GM12872 (cell line): ENCODE measurements around the gene UBE2Q2.

Experiments
- TF ChIP-seq, protein P1 (sequence below): IDR thresholded peaks from 3 replicates; pipeline ENCODE4 v1.5.1; 2011; ENCODE audit warnings: low read depth, mild to moderate bottlenecking, low read length, moderate library complexity; ENCODE audit not compliant: insufficient read depth

The UBE2Q2 gene

DNA sequence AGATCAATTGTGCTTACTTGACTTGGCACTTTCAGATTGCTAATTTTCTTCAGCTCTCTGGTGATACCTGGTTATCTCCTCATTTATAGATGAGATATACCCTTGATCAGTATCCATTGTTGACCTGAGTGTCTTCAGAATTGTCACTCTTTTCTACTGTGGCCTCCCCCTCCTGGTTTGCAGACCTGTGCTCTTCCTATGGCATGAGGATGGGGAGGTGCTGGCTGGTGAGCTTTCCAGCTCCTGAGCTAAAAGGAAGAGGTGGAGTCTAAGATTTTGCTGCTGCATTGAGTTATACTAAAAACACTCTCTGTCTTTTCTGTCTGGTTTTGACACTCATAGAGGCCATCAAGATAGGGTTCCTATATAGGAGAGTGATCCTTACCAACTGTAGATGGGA lies 23.7 kb downstream of the UBE2Q2 start:
- TF ChIP-seq, protein P1, sequence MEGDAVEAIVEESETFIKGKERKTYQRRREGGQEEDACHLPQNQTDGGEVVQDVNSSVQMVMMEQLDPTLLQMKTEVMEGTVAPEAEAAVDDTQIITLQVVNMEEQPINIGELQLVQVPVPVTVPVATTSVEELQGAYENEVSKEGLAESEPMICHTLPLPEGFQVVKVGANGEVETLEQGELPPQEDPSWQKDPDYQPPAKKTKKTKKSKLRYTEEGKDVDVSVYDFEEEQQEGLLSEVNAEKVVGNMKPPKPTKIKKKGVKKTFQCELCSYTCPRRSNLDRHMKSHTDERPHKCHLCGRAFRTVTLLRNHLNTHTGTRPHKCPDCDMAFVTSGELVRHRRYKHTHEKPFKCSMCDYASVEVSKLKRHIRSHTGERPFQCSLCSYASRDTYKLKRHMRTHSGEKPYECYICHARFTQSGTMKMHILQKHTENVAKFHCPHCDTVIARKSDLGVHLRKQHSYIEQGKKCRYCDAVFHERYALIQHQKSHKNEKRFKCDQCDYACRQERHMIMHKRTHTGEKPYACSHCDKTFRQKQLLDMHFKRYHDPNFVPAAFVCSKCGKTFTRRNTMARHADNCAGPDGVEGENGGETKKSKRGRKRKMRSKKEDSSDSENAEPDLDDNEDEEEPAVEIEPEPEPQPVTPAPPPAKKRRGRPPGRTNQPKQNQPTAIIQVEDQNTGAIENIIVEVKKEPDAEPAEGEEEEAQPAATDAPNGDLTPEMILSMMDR: no peak

DNA sequence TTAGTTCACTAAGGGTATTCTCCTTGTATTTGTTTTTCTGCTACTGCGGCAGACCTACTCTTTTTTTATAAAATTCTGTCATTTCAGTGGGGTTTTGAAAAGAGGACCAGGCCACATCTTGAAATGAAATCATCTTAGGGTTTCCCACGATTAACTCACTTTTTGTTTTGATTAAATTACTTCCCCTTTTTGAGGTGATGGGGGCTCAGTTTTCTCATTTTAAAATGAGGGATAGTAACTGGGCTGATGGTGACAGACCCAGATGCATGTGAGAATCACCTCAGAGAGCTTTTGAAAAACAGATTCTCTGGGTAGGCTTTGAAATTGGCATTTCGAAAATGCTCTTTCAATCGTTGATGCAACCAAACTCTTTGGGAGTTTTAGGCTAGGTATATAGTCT lies 24.2 kb downstream of the UBE2Q2 start:
- TF ChIP-seq, protein P1: no peak

DNA sequence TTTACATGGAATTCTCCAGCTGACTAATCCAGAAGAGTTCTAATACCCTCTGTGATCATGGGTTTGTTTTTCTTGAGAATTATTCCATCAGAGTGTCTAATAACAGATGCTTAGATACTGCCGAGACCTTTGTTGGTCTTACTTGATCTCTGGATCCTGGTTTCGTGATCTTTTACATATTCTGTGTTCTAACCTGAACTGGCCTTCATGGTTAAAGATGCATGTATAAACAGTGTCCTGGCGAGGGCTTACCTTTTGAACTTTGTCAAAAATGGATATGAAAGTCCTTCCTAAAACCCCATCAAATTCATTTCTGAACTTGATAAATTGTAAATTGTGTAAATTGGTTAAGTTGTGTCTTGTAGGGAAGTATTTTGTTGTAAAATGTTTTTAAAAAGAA lies 24.8 kb downstream of the UBE2Q2 start:
- TF ChIP-seq, protein P1: no peak

DNA sequence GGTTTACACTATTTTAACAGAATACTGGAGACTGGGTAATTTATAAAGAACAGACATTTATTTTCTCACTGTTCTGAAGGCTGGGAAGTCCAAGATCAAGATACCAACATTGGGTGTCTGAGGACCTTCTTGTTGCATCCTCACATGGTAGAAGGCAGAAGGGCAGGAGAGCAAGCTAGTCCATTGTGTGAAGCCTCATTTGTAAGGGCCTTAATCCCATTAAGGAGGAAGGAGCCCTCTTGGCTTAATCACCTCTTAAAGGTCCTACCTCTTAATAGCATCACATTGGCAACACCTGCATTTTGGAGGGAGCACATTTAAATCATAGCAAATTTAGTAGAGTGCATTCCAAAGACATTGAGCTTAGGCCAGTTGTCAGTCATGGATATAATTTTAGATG lies 26.2 kb downstream of the UBE2Q2 start:
- TF ChIP-seq, protein P1: no peak

DNA sequence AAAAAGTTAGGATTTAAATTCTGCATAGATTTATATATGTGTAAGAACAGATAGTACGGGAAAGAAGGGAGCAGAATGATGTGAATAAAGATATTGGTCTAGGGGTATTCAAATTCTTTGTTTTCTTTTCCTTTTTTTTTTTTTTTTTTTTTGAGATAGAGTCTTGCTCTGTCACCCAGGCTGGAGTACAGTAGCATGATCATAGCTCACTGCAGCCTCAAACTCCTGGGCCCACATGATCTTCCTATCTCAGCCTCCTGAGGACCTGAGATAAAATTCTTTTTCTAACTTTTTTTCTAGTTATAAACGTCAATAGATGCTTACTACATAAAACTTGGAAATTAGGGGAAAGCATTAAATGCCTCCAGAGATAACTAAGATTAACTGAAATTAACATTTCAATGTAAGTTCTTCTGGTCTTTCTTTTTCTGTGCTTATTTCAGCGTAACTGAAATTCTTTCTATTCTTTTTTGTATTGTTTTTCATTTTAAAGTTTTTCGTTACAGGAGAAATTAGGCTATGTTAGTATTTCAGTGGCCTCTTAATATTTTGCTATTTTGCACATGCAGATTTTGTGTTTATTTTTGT lies 29.2 kb downstream of the UBE2Q2 start:
- TF ChIP-seq, protein P1: no peak

DNA sequence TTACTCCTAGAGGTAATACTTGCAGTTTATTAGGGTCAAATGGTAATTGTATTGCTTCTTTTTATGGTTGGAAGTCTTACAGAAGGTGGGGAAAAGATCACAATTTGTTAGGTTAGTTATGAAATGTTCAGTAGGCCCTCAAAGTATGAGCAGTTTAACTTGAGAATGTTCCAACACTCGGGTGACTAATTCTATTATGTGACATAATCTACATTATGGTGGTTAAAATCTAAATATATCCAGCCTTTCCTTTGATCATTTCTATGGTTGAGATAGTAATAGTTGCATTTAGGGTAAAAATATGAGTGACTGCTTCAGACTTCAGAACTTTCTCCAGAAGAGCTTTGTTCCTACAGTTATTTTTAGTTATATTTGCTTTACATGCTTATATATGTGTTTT lies 40.8 kb downstream of the UBE2Q2 start:
- TF ChIP-seq, protein P1: no peak

DNA sequence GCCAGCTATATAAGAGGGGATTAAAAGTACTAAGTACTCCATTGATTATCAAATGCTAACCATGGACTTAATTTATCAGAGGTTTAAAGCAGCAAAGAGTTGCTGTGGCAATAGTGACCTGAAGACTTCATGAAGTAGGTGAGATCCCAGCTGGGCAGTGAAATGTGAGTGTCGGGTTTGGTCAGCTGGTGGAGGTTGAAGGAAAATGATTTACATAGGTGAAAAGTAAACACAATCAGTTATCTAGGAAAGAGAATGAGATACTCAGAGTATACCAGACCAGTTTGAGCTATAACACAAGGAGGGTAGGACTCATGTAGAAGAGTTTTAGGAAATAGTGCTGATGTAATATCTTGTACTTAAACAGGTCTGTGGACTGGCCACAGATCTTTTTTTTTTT lies 43.9 kb downstream of the UBE2Q2 start:
- TF ChIP-seq, protein P1: no peak
